Calu3 (cell line): ENCODE data around the gene ACSL1. TPM values are rescaled to one million over a fixed set of nuclear protein-coding genes. Genes with fewer than 3 reads are reported as not detected.

Source experiments
- BruUV-seq: library from RNA; stranded (reverse); fragments of 400-500 nt; replicated peaks from 2 replicates; lab custom pipeline; 2021; lab: Mats Ljungman, UMichigan
- CTCF ChIA-PET: fragments of 300-600 bp; sonication (Branson Sonifier 250); formaldehyde crosslinking; loops from one replicate; lab custom pipeline; 2022; ENCODE audit warnings: antibody characterized with exemption; lab: Charles Lee
- DNase-seq: peaks from one replicate; pipeline ENCODE4 v3.0.0; 2022
- H3K27ac Mint-ChIP-seq: one replicate; pipeline ENCODE4 v1.8.0; 2022; ENCODE audit warnings: mixed read lengths; ENCODE audit not compliant: unreplicated experiment
- H3K27me3 Mint-ChIP-seq: one replicate; pipeline ENCODE4 v1.8.0; 2022; ENCODE audit warnings: mixed read lengths; ENCODE audit not compliant: unreplicated experiment
- H3K36me3 Mint-ChIP-seq: one replicate; pipeline ENCODE4 v1.8.0; 2022; ENCODE audit warnings: mild to moderate bottlenecking, moderate library complexity, mixed read lengths; ENCODE audit not compliant: insufficient read depth, unreplicated experiment
- H3K4me1 Mint-ChIP-seq: one replicate; pipeline ENCODE4 v1.8.0; 2022; ENCODE audit warnings: mild to moderate bottlenecking, low read depth, mixed read lengths; ENCODE audit not compliant: unreplicated experiment
- H3K4me3 Mint-ChIP-seq: one replicate; pipeline ENCODE4 v1.8.0; 2022; ENCODE audit warnings: mild to moderate bottlenecking, low read depth, moderate library complexity, mixed read lengths; ENCODE audit not compliant: unreplicated experiment
- H3K9me3 Mint-ChIP-seq: one replicate; pipeline ENCODE4 v1.8.0; 2022; ENCODE audit warnings: low read depth, mixed read lengths; ENCODE audit not compliant: unreplicated experiment
- CTCF ChIP-seq: fragments of 200-600 bp; IDR thresholded peaks from one replicate; pipeline ENCODE4 v1.8.0; 2022; ENCODE audit warnings: antibody characterized with exemption; ENCODE audit not compliant: unreplicated experiment
- intact Hi-C: fragments of 100-400 bp; cut with micrococcal nuclease; formaldehyde crosslinking; loops from one replicate; pipeline ENCODE4 v1.10.0; 2022; ENCODE audit not compliant: unreplicated experiment
- total RNA-seq: library from RNA; stranded (reverse); gene quantifications from 2 replicates; pipeline ENCODE4 v1.2.3, GENCODE V29; 2022

ACSL1 gene
- total RNA-seq, 1 experiment from 2014 or later = 31.9 TPM

DNA sequence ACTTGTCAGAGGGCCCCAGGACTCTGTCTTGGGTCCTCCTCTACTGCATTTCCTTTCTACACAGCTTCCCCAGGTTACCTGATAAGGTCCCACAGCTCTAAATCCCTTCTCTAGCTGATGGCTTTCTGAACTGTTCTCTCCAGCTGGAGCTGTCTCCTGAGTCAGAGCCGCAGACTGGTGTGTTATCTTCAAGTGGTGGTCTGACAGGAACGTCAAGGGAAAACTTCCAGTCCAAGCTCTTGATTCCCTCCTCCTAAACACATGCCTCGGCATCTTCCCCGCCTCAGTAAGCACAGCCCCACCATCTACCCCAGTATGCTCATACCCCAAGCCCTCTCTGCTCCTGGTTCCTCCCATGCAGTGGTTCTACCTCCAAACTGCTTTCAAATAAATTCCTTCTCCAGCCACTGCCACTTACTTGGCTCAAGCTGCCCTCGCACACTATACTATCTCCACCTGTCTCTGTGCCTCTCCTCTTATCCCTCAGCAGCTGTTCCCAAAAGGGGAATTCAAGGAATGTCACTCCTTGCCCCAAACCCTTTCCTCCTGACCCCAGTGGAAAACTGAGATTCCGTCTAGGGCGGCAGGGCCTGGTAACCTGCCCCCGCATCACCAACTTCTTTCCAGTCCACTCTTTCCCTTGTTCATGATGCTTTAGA is 74.7 kb downstream of the ACSL1 start:
- no peak for DNase-seq
- BruUV-seq = no TSS peak
- Mint-ChIP-seq H3K27me3 (no peaks in the 10 kb centered on the region), H3K4me3 (no peak overlapping the region), H3K9me3 (no peaks in the 10 kb centered on the region), H3K36me3 (peaks cover 17% of the 10 kb centered on the region), H3K4me1 (peaks cover 25% of the 10 kb centered on the region), H3K27ac (no peak overlapping the region)
- CTCF ChIA-PET = no interaction called here
- no peak for TF ChIP-seq CTCF
- intact Hi-C loops = no loop called here

- Mint-ChIP-seq H3K4me1 (peaks cover 28% of the 10 kb centered on the region), H3K9me3 (no peaks in the 10 kb centered on the region), H3K27me3 (no peaks in the 10 kb centered on the region), H3K27ac (no peak overlapping the region), H3K36me3 (peaks cover 18% of the 10 kb centered on the region), H3K4me3 (no peak overlapping the region)
- no TSS peak for BruUV-seq
- CTCF ChIA-PET = no interaction called here
- intact Hi-C loops = loop anchor here (5.0 kb wide), 1 partner anchor 349 kb away; no protein-coding TSS in a partner anchor
- TF ChIP-seq CTCF = no peak
- DNase-seq = peak; percentile 31
These were observed 77.5 kb downstream of the ACSL1 start for GRCh38 chr4:184748251-184748652.

DNA sequence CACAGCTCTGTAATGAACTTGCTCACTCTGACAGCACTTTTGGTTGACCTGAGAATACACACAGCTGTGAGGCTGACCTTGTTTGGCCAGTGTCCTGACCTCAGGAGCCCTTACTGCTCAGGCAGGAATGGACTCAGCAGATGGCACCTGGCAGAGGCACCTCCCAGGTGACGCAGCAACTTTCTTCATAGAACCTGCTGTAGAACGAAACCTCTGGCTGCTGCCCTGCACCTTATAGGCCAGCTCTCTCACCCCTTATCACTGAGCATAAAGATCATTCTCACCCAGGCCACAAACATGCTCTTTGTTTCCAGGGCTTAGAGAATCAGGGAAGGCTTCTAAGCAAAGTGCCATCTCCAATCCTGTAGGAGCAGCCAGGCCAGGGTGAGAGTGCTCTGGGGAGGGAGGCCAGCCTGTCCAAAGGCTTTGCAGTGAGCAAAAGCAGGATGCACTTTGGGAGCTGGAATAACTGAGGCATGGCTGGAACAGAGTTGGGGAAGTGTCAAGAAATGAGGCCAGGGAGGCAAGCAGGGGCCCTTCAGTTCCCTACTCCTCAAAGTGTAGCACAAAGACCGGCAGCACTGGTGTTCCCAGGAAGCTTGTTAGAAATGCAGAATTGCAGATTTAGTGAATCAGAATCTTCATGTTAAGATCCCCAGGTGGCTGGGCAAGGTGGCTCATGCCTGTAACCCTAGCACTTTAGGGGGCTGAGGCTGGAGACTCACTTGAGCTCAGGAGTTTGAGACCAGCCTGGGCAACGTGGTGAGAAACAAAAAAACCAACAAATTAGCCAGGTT is 78.5 kb downstream of the ACSL1 start:
- no TSS peak for BruUV-seq
- no peak for TF ChIP-seq CTCF
- H3K4me1 Mint-ChIP-seq = peaks cover 28% of the 10 kb centered on the region
- peak; percentile 23 for DNase-seq
- H3K4me3 Mint-ChIP-seq = peak overlapping the region; percentile 49
- intact Hi-C loops = loop anchor here (2.0 to 5.0 kb wide), 2 partner anchors 78 to 350 kb away; partner anchors contain the start of gene ACSL1
- H3K27me3 Mint-ChIP-seq = no peaks in the 10 kb centered on the region
- H3K27ac Mint-ChIP-seq = peak overlapping the region; percentile 85
- peaks cover 18% of the 10 kb centered on the region for H3K36me3 Mint-ChIP-seq
- no peaks in the 10 kb centered on the region for H3K9me3 Mint-ChIP-seq
- CTCF ChIA-PET = interaction anchor here (0.7 to 1.9 kb wide), 4 partner anchors 13 to 986 kb away, joined by 3 to 13 read pairs (median 4); partner anchors contain the start of gene CENPU

DNA sequence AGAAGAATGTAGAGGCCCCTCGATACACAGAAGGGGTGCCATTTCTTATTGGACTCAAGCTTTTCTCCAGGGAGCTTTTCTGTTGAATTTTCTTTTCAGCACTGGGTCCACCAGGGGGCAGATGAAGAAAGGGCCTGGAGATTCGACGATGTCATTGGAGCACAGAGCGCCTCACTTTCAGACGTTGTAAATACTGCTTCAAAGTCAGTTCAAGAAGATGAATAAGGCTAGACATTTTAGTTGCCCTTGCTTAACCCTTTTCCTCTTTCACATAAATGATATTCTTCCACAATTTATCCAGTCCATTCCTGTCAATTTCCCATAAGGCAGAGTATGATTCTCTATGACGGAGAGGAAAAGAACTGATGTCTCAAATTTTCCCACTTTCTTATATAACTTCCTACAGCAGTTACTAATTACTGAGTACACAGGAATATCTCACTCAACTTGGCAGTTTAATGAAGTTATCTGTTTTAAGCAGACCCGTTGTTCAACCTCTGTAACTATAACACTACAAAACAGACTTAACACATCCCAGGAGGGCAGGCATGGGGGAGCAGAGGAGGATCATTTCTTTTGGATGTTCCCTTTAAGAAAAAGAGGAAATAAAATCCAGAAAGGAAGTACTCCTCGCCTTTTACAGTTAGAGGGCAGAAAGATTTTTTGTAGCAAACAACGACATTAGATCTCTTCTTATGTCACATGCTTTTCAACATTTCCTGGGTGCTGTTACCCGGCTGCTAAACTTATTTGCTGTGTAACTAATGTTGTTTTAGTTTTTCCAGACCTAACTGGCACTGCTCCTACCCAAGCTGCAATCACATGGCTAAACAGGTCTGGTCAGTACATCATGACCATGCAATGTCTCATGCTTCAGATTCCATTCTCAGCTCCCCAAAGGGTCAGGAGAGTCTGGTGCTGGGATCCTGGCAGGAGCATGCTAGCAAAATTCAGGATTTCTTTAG is 79.7 kb downstream of the ACSL1 start:
- no peaks in the 10 kb centered on the region for H3K9me3 Mint-ChIP-seq
- H3K27me3 Mint-ChIP-seq = no peaks in the 10 kb centered on the region
- DNase-seq = peak; percentile 76
- TF ChIP-seq CTCF = peak; percentile 56
- H3K36me3 Mint-ChIP-seq = peaks cover 18% of the 10 kb centered on the region
- peak overlapping the region; percentile 85 for H3K27ac Mint-ChIP-seq
- CTCF ChIA-PET = interaction anchor here (0.6 to 1.9 kb wide), 10 partner anchors 12 to 350 kb away, joined by 3 to 13 read pairs (median 4); partner anchors contain the start of genes CASP3, CENPU and PRIMPOL
- peak overlapping the region; percentile 49 for H3K4me3 Mint-ChIP-seq
- intact Hi-C loops = loop anchor here (1.0 to 5.0 kb wide), 3 partner anchors 79 to 351 kb away; partner anchors contain the start of gene ACSL1
- H3K4me1 Mint-ChIP-seq = peaks cover 28% of the 10 kb centered on the region
- no TSS peak for BruUV-seq
